HFFc6 (cell line): ENCODE data around the gene PROP1. TPM values are rescaled to one million over a fixed set of nuclear protein-coding genes. Genes with fewer than 3 reads are reported as not detected.

Experiments used
- total RNA-seq, 6 experiments: library from RNA; stranded (reverse); fragmentation: NEBNext Ultra II Directional; extraction: Animal tissue kit (Norgen Biotek cat#: 25700); gene quantifications; 2 replicates in 1 of 6; 3 replicates in 5 of 6; pipeline ENCODE4 v1.2.3, GENCODE V29; 2021

PROP1 gene
- total RNA-seq, 6 experiments from 2014 or later, result not detected

Other genes starting within 250 kb of the PROP1 start
- gene FAM153A, start 213.3 kb downstream of the PROP1 start, total RNA-seq, result not detected
- gene N4BP3, start 117.3 kb upstream of the PROP1 start, total RNA-seq, result under 1 TPM in 3 of 6 experiments, not detected in 3; 0.03 to 0.05 (median 0.05) TPM
- gene RMND5B, start 134.8 kb upstream of the PROP1 start, total RNA-seq, result 10 to 100 TPM; 18.2 to 23.3 (median 21.9) TPM
- gene NHP2, start 157.6 kb upstream of the PROP1 start, total RNA-seq, result 100 to 1,000 TPM; 172 to 204 (median 184) TPM
- not detected for gene GMCL2, start 191.1 kb upstream of the PROP1 start, total RNA-seq
- gene HNRNPAB, start 208.3 kb upstream of the PROP1 start, total RNA-seq, result 100 to 1,000 TPM; 153 to 218 (median 197) TPM
- gene PHYKPL, start 236.6 kb upstream of the PROP1 start, total RNA-seq, result 10 to 100 TPM; 18.7 to 25.6 (median 23.9) TPM